SK-N-SH treated with all-trans-retinoic acid at 6 μM for 48 hours (cell line): ENCODE measurements around the gene NME5.

Experiments used
- ATAC-seq: fragments of 200-7000 bp; cut with Tn5 transposase; 3 replicates; pipeline ENCODE4 v1.9.1; 2020; ENCODE audit warnings: mild to moderate bottlenecking, moderate library complexity
- ARNTL ChIP-seq: fragments of 450-650 bp; formaldehyde crosslinking; IDR thresholded peaks from 2 replicates; pipeline ENCODE4 v1.5.0; 2020; ENCODE audit warnings: low read depth, mild to moderate bottlenecking, moderate library complexity, borderline replicate concordance
- BACH2 ChIP-seq: fragments of 250-450 bp; sonication (Bioruptor Pico); IDR thresholded peaks from 2 replicates; pipeline ENCODE4 v1.9.0; 2021; ENCODE audit warnings: mild to moderate bottlenecking, borderline replicate concordance
- CSDC2 ChIP-seq: fragments of 250-450 bp; sonication (Bioruptor Pico); IDR thresholded peaks from 2 replicates; pipeline ENCODE4 v1.5.0; 2020; ENCODE audit warnings: mild to moderate bottlenecking, moderate library complexity
- ESRRG ChIP-seq: fragments of 250-450 bp; sonication (Bioruptor Pico); IDR thresholded peaks from 2 replicates; pipeline ENCODE4 v1.6.1; 2021; ENCODE audit warnings: mild to moderate bottlenecking
- GLIS3 ChIP-seq: fragments of 250-450 bp; sonication (Bioruptor Pico); IDR thresholded peaks from 2 replicates; pipeline ENCODE4 v1.5.0; 2020; ENCODE audit warnings: mild to moderate bottlenecking, moderate library complexity
- ISL1 ChIP-seq: fragments of 250-450 bp; sonication (Bioruptor Pico); IDR thresholded peaks from 2 replicates; pipeline ENCODE4 v2.1.2; 2022; ENCODE audit warnings: mild to moderate bottlenecking, moderate library complexity
- OSR1 ChIP-seq: fragments of 250-450 bp; sonication (Bioruptor Pico); IDR thresholded peaks from 2 replicates; pipeline ENCODE4 v1.8.0; 2022; ENCODE audit warnings: moderate library complexity, mild to moderate bottlenecking, inconsistent platforms
- POU6F1 ChIP-seq: fragments of 250-450 bp; sonication (Bioruptor Pico); IDR thresholded peaks from 2 replicates; pipeline ENCODE4 v1.8.0; 2021; ENCODE audit warnings: low read depth, mild to moderate bottlenecking, moderate library complexity, borderline replicate concordance
- PPARA ChIP-seq: fragments of 250-450 bp; sonication (Bioruptor Pico); IDR thresholded peaks from 2 replicates; pipeline ENCODE4 v1.5.0; 2020; ENCODE audit warnings: mild to moderate bottlenecking, borderline replicate concordance
- RARB ChIP-seq: fragments of 250-450 bp; sonication (Bioruptor Pico); IDR thresholded peaks from 2 replicates; pipeline ENCODE4 v1.8.0; 2021; ENCODE audit warnings: mild to moderate bottlenecking, moderate library complexity
- SNAI2 ChIP-seq: fragments of 250-450 bp; sonication (Bioruptor Pico); IDR thresholded peaks from 2 replicates; pipeline ENCODE4 v1.5.0; 2020; ENCODE audit warnings: mild to moderate bottlenecking, moderate library complexity
- TCF4 ChIP-seq: fragments of 250-450 bp; sonication (Bioruptor Pico); IDR thresholded peaks from 2 replicates; pipeline ENCODE4 v1.8.0; 2021; ENCODE audit warnings: mild to moderate bottlenecking, moderate library complexity, borderline replicate concordance
- TOX ChIP-seq: fragments of 250-450 bp; sonication (Bioruptor Pico); IDR thresholded peaks from 2 replicates; pipeline ENCODE4 v1.8.0; 2021; ENCODE audit warnings: mild to moderate bottlenecking, moderate library complexity, borderline replicate concordance
- TSHZ2 ChIP-seq: fragments of 250-450 bp; sonication (Bioruptor Pico); IDR thresholded peaks from 2 replicates; pipeline ENCODE4 v1.5.0; 2020; ENCODE audit warnings: mild to moderate bottlenecking, moderate library complexity
- ZC3H10 ChIP-seq: fragments of 250-450 bp; sonication (Bioruptor Pico); IDR thresholded peaks from 2 replicates; pipeline ENCODE4 v1.5.1; 2021; ENCODE audit warnings: mild to moderate bottlenecking, moderate library complexity
- ZFP3 ChIP-seq: fragments of 250-450 bp; sonication (Bioruptor Pico); IDR thresholded peaks from 2 replicates; pipeline ENCODE4 v1.5.0; 2020; ENCODE audit warnings: mild to moderate bottlenecking, moderate library complexity
- ZFP30 ChIP-seq: fragments of 450-650 bp; formaldehyde crosslinking; IDR thresholded peaks from 2 replicates; pipeline ENCODE4 v1.5.0; 2022; ENCODE audit warnings: mild to moderate bottlenecking, moderate library complexity
- ZNF565 ChIP-seq: fragments of 450-650 bp; formaldehyde crosslinking; conservative IDR thresholded peaks from 2 replicates; pipeline ENCODE4 v1.5.0; 2020; ENCODE audit warnings: low read depth, mild to moderate bottlenecking, moderate library complexity
- ZNF70 ChIP-seq: fragments of 450-650 bp; formaldehyde crosslinking; IDR thresholded peaks from 2 replicates; pipeline ENCODE4 v1.5.0; 2020; ENCODE audit warnings: mild to moderate bottlenecking, moderate library complexity
- ZNF8 ChIP-seq: fragments of 450-650 bp; formaldehyde crosslinking; IDR thresholded peaks from 2 replicates; pipeline ENCODE4 v1.5.0; 2020; ENCODE audit warnings: mild to moderate bottlenecking, moderate library complexity
- TF ChIP-seq, protein P1 (sequence below): fragments of 250-450 bp; sonication (Bioruptor Pico); IDR thresholded peaks from 2 replicates; pipeline ENCODE4 v1.5.1; 2020; ENCODE audit warnings: low read depth, mild to moderate bottlenecking, moderate library complexity
- TF ChIP-seq, protein P2 (sequence below): fragments of 250-450 bp; sonication (Bioruptor Pico); IDR thresholded peaks from 2 replicates; pipeline ENCODE4 v1.5.1; 2021; ENCODE audit warnings: mild to moderate bottlenecking, moderate library complexity
- TF ChIP-seq, protein P3 (sequence below): fragments of 250-450 bp; sonication (Bioruptor Pico); IDR thresholded peaks from 2 replicates; pipeline ENCODE4 v1.8.0; 2020; ENCODE audit warnings: mild to moderate bottlenecking, moderate library complexity, borderline replicate concordance

The NME5 gene

GRCh38 chr5:138096997-138097828, 42.0 kb downstream of the NME5 start:
- TF ChIP-seq POU6F1 (CRISPR knock-in tag) (no peak), TOX (CRISPR knock-in tag) (no peak), RARB (no peak), SNAI2 (CRISPR knock-in tag) (no peak), ZNF565 (CRISPR knock-in tag) (no peak), OSR1 (CRISPR knock-in tag) (no peak), ISL1 (CRISPR knock-in tag) (no peak), PPARA (CRISPR knock-in tag) (no peak), GLIS3 (CRISPR knock-in tag) (no peak), ZFP3 (CRISPR knock-in tag) (no peak), ZNF70 (CRISPR knock-in tag) (no peak), TCF4 (CRISPR knock-in tag) (no peak), TSHZ2 (no peak), BACH2 (CRISPR knock-in tag) (no peak), CSDC2 (CRISPR knock-in tag) (no peak)
- TF ChIP-seq, protein P1, sequence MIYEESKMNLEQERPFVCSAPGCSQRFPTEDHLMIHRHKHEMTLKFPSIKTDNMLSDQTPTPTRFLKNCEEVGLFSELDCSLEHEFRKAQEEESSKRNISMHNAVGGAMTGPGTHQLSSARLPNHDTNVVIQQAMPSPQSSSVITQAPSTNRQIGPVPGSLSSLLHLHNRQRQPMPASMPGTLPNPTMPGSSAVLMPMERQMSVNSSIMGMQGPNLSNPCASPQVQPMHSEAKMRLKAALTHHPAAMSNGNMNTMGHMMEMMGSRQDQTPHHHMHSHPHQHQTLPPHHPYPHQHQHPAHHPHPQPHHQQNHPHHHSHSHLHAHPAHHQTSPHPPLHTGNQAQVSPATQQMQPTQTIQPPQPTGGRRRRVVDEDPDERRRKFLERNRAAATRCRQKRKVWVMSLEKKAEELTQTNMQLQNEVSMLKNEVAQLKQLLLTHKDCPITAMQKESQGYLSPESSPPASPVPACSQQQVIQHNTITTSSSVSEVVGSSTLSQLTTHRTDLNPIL (CRISPR knock-in tag), result no peak
- TF ChIP-seq, protein P2, sequence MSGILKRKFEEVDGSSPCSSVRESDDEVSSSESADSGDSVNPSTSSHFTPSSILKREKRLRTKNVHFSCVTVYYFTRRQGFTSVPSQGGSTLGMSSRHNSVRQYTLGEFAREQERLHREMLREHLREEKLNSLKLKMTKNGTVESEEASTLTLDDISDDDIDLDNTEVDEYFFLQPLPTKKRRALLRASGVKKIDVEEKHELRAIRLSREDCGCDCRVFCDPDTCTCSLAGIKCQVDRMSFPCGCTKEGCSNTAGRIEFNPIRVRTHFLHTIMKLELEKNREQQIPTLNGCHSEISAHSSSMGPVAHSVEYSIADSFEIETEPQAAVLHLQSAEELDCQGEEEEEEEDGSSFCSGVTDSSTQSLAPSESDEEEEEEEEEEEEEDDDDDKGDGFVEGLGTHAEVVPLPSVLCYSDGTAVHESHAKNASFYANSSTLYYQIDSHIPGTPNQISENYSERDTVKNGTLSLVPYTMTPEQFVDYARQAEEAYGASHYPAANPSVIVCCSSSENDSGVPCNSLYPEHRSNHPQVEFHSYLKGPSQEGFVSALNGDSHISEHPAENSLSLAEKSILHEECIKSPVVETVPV (CRISPR knock-in tag), result no peak
- TF ChIP-seq, protein P3, sequence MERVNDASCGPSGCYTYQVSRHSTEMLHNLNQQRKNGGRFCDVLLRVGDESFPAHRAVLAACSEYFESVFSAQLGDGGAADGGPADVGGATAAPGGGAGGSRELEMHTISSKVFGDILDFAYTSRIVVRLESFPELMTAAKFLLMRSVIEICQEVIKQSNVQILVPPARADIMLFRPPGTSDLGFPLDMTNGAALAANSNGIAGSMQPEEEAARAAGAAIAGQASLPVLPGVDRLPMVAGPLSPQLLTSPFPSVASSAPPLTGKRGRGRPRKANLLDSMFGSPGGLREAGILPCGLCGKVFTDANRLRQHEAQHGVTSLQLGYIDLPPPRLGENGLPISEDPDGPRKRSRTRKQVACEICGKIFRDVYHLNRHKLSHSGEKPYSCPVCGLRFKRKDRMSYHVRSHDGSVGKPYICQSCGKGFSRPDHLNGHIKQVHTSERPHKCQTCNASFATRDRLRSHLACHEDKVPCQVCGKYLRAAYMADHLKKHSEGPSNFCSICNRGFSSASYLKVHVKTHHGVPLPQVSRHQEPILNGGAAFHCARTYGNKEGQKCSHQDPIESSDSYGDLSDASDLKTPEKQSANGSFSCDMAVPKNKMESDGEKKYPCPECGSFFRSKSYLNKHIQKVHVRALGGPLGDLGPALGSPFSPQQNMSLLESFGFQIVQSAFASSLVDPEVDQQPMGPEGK (CRISPR knock-in tag), result no peak
- TF ChIP-seq, all 23 proteins: peak for 0
- ATAC-seq, result no peak

GRCh38 chr5:138096363-138096762, 42.9 kb downstream of the NME5 start:
- no peak for TF ChIP-seq ESRRG
- no peak for TF ChIP-seq OSR1 (CRISPR knock-in tag)
- TF ChIP-seq RARB, result no peak
- TF ChIP-seq BACH2 (CRISPR knock-in tag), result no peak
- no peak for TF ChIP-seq GLIS3 (CRISPR knock-in tag)
- no peak for ATAC-seq

DNA sequence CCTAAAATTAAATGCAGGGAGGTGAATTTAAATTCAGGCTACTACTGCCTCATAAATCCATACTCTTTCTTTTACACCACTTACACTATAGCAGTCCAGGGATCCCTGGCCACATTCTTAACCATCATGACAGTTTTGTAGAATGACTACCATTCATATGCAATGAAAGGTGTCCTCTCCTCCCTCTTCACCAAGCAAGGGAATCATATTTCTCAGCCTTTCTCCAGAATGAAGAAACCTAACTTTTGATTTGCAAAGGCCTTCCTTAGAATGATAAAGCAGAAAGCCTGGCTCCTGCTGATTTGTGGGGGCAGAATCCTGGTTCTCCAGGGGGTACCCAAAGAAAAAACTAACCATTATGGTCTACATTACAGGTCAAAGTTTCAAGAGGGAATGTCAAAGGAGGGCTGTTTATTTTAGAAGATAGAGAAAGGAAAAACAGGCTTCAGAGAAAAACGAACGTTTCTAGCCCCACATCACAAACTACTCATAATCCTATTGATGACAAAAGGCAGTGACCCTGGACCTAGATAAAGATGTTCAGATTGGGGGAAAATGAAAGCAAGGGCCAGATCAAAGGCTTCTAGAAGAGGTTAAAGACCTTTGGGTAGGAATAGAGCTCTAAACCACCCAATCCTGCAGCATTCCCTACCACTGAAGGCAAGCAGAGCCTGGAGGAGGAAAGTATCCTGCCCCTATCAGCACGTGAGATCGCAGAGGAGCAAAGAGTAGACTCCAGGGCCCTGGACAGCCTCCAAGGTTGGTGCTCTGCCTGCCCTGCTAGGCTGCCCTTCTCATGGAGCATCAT, 43.9 kb downstream of the NME5 start:
- no peak for ATAC-seq
- TF ChIP-seq CSDC2 (CRISPR knock-in tag), result no peak
- no peak for TF ChIP-seq GLIS3 (CRISPR knock-in tag)
- no peak for TF ChIP-seq OSR1 (CRISPR knock-in tag)
- TF ChIP-seq SNAI2 (CRISPR knock-in tag), result no peak
- no peak for TF ChIP-seq ZFP30 (CRISPR knock-in tag)
- no peak for TF ChIP-seq ARNTL
- no peak for TF ChIP-seq RARB
- no peak for TF ChIP-seq ZNF70 (CRISPR knock-in tag)
- no peak for TF ChIP-seq ZNF8 (CRISPR knock-in tag)
- no peak for TF ChIP-seq ISL1 (CRISPR knock-in tag)
- TF ChIP-seq, protein P3 (CRISPR knock-in tag), result no peak
- TF ChIP-seq ZNF565 (CRISPR knock-in tag), result no peak
- TF ChIP-seq PPARA (CRISPR knock-in tag), result no peak
- no peak for TF ChIP-seq ZC3H10 (CRISPR knock-in tag)
- no peak for TF ChIP-seq TOX (CRISPR knock-in tag)
- TF ChIP-seq BACH2 (CRISPR knock-in tag), result no peak
